Measurements from ENCODE around the gene VNN1. TPM values are rescaled to one million over a fixed set of nuclear protein-coding genes. Genes with fewer than 3 reads are reported as not detected.

VNN1 gene
- total and polyA plus RNA-seq, 11 donors, result 0.29 to 2.2 (median 0.49) TPM

- TF ChIP-seq POLR2A (IDR thresholded peaks at IDR 0.05), result no peak
- TF ChIP-seq, protein P1, sequence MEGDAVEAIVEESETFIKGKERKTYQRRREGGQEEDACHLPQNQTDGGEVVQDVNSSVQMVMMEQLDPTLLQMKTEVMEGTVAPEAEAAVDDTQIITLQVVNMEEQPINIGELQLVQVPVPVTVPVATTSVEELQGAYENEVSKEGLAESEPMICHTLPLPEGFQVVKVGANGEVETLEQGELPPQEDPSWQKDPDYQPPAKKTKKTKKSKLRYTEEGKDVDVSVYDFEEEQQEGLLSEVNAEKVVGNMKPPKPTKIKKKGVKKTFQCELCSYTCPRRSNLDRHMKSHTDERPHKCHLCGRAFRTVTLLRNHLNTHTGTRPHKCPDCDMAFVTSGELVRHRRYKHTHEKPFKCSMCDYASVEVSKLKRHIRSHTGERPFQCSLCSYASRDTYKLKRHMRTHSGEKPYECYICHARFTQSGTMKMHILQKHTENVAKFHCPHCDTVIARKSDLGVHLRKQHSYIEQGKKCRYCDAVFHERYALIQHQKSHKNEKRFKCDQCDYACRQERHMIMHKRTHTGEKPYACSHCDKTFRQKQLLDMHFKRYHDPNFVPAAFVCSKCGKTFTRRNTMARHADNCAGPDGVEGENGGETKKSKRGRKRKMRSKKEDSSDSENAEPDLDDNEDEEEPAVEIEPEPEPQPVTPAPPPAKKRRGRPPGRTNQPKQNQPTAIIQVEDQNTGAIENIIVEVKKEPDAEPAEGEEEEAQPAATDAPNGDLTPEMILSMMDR (IDR thresholded peaks at IDR 0.05), result no peak
- Histone ChIP-seq H3K9me3 (peaks cover 0 to 9% (median 0%) of the 10 kb centered on the region in 12 donors), H3K27ac (no peak overlapping the region), H3K4me1 (no peaks in the 10 kb centered on the region), H3K27me3 (peaks cover 0 to 16% (median 0%) of the 10 kb centered on the region in 9 donors), H3K36me3 (no peaks in the 10 kb centered on the region), H3K4me3 (no peak overlapping the region)
- ATAC-seq (no peak), DNase-seq (no peak)
- 69 to 87% (median 79%) methylated on average over 4 of the region's 4 CpGs for WGBS, 4 donors
- intact Hi-C loops (cut with DNase I), result no loop called here
Measured at GRCh38 chr6:132634796-132635195, 79.1 kb downstream of the VNN1 start.

GRCh38 chr6:132633362-132633761, 80.5 kb downstream of the VNN1 start:
- H3K27me3 ChIP-seq, result peaks cover 0 to 16% (median 0%) of the 10 kb centered on the region in 9 donors
- TF ChIP-seq POLR2A (IDR thresholded peaks at IDR 0.05), result no peak
- TF ChIP-seq, protein P1 (IDR thresholded peaks at IDR 0.05), result no peak
- H3K9me3 ChIP-seq, result peaks cover 0 to 9% (median 0%) of the 10 kb centered on the region in 12 donors
- intact Hi-C loops (cut with DNase I), result no loop called here
- no peaks in the 10 kb centered on the region for H3K4me1 ChIP-seq
- ATAC-seq (no peak), DNase-seq (no peak)
- no peaks in the 10 kb centered on the region for H3K36me3 ChIP-seq
- H3K4me3 ChIP-seq, result no peak overlapping the region
- no peak overlapping the region for H3K27ac ChIP-seq
- 67 to 79% (median 72%) methylated on average over 2 of the region's 2 CpGs for WGBS, 4 donors

Other genes with a start within 250 kb of the VNN1 start
- 10 to 100 TPM; 24.8 to 78.8 (median 56.3) TPM for gene STX7, start 200.9 kb downstream of the VNN1 start, total RNA-seq
- gene STX7, start 200.9 kb downstream of the VNN1 start, polyA plus RNA-seq, result 10 to 100 TPM in 1 of 2 donors, 1 to 10 TPM in 1; 6.7 to 25.1 TPM
- not detected for gene TAAR9, start 175.8 kb downstream of the VNN1 start, total RNA-seq
- not detected for gene TAAR9, start 175.8 kb downstream of the VNN1 start, polyA plus RNA-seq
- gene TAAR8, start 161.4 kb downstream of the VNN1 start, total RNA-seq, result not detected
- not detected for gene TAAR8, start 161.4 kb downstream of the VNN1 start, polyA plus RNA-seq
- gene TAAR6, start 143.7 kb downstream of the VNN1 start, total RNA-seq, result not detected
- gene TAAR6, start 143.7 kb downstream of the VNN1 start, polyA plus RNA-seq, result not detected
- gene TAAR5, start 124.3 kb downstream of the VNN1 start, total RNA-seq, result not detected
- gene TAAR5, start 124.3 kb downstream of the VNN1 start, polyA plus RNA-seq, result not detected
- not detected for gene TAAR2, start 89.8 kb downstream of the VNN1 start, total RNA-seq
- not detected for gene TAAR2, start 89.8 kb downstream of the VNN1 start, polyA plus RNA-seq
- not detected for gene TAAR1, start 54.9 kb downstream of the VNN1 start, total RNA-seq
- not detected for gene TAAR1, start 54.9 kb downstream of the VNN1 start, polyA plus RNA-seq
- gene VNN2, start 43.8 kb upstream of the VNN1 start, total RNA-seq, result 1 to 10 TPM; 1.1 to 6.9 (median 2.5) TPM
- under 1 TPM; 0.30 to 0.39 TPM for gene VNN2, start 43.8 kb upstream of the VNN1 start, polyA plus RNA-seq
- 1 to 10 TPM; 1.1 to 7.4 (median 2.8) TPM for gene SLC18B1, start 84.6 kb upstream of the VNN1 start, total RNA-seq
- gene SLC18B1, start 84.6 kb upstream of the VNN1 start, polyA plus RNA-seq, result 1 to 10 TPM; 2.5 to 3.1 TPM
- gene RPS12, start 100.5 kb upstream of the VNN1 start, total RNA-seq, result 100 to 1,000 TPM; 336 to 694 (median 475) TPM
- gene RPS12, start 100.5 kb upstream of the VNN1 start, polyA plus RNA-seq, result 1,000 to 10,000 TPM in 1 of 2 donors, 100 to 1,000 TPM in 1; 421 to 2,078 TPM

Data from heart left ventricle (tissue), 16 donors.